Measurements from ENCODE around the gene NINL.
"Not testable (repeated sequence)": the region's sequence is repeated elsewhere in the genome, so short reads cannot be mapped to it uniquely, and the experiment has no call there.

The NINL gene

GRCh38 chr20:25584905-25585704 lies at the start of gene NINL:
Gene NINL, minus strand, starts transcription at chr20:25585531. Its CDS starts 58,944 bp downstream, at chr20:25526587.
- DNase-seq (ENCODE audit: low read depth, low spot score) = no peak

GRCh38 chr20:25632940-25633790 lies 47.8 kb upstream of the NINL start:
- no peak for DNase-seq (ENCODE audit: low read depth, low spot score)

- not testable (repeated sequence) for DNase-seq (ENCODE audit: low read depth, low spot score)
These were observed 45.3 kb upstream of the NINL start for GRCh38 chr20:25630615-25631014.

GRCh38 chr20:25629816-25630499 lies 44.6 kb upstream of the NINL start:
- DNase-seq (ENCODE audit: low read depth, low spot score) = no peak

DNA sequence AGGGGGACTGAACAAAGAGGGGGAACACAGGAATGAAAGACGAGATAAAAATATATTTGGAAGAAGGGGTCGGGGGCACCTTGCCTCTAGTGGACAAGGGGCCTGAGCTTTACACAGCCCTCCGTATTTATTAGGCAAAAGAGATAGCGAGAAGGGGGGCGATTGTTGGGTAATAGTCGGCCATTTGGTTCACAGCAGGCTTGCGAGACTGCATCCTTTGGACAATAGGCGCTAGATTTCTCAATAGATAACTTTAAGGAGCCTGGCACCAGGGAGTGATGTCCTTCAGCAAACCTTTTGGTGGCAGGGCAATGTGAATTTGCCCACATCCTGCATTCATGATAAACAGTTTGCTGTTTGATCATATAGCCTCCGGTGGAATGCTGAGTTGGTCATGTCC lies 41.4 kb upstream of the NINL start:
- no peak for DNase-seq (ENCODE audit: low read depth, low spot score)

GRCh38 chr20:25624500-25624939 lies 39.2 kb upstream of the NINL start:
- DNase-seq (ENCODE audit: low read depth, low spot score) = no peak

DNA sequence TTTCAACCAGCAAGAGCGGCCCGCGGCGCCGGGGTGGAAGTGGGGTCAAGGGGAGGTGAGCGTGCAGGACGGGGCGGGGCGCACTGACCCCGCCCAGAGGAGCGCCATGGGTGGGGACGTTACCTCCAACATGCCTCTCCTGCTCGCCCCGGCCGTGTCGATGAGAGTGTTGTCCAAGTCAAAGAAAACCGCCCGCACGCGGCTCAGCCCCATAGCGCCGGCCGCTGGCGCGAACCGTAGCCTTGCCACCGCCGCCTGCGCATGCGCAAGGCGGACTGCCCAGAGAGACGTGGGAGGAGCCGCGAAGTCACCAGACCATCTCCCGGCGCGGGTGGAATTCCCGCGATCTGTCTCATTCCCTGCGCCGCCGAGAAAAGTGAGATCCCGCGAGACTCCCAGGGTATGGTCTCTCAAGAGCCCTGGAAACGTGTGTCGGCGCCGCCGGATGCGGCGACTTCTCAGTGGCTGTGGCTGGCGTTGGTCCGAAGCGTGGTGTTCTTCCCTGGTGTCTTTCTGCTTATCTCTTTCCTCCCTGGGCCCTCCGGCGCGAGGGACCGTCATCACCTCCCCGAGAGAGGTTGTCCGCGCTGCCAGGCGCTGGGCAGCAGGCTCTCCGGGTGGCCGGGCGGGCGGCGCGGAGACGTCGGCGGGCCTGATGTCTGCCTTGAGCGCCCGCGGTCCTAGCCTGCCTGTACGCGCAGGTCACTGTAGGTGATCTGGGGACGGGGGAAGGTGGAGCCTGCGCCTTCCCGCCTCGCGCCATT lies 38.6 kb upstream of the NINL start, which contains the start of gene NANP:
Gene NANP, minus strand, starts transcription at position 279 of the 764 bp plus-strand sequence. Its CDS starts 66 bp downstream, at position 213.
- DNase-seq (ENCODE audit: low read depth, low spot score) = peak; percentile 96

DNA sequence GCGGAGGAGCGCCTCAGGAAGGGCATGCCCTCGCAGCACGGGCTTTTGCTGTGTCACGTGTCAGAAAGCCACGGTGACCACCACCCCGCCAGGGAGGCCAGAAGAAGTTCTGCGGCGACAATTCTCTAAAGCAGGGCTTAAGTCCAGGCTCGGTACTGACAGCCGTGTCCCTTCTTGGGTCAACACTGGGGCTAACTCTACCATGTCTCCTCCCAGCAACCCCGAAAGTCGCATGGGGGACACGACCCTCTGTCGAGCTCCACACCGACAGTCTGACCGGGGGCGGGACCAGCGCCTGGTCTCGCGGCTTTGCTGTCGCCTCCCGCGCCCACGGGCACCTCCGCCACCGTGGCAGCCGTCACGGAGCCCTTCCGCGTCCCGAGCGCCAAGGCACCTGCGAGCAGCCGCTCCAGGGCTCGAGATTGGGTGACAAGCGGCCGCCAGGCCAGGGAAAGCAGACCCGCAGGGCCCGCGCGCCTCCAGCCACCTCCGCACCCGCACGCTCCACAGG lies 37.9 kb upstream of the NINL start:
- peak; percentile 1 for DNase-seq (ENCODE audit: low read depth, low spot score)

DNA sequence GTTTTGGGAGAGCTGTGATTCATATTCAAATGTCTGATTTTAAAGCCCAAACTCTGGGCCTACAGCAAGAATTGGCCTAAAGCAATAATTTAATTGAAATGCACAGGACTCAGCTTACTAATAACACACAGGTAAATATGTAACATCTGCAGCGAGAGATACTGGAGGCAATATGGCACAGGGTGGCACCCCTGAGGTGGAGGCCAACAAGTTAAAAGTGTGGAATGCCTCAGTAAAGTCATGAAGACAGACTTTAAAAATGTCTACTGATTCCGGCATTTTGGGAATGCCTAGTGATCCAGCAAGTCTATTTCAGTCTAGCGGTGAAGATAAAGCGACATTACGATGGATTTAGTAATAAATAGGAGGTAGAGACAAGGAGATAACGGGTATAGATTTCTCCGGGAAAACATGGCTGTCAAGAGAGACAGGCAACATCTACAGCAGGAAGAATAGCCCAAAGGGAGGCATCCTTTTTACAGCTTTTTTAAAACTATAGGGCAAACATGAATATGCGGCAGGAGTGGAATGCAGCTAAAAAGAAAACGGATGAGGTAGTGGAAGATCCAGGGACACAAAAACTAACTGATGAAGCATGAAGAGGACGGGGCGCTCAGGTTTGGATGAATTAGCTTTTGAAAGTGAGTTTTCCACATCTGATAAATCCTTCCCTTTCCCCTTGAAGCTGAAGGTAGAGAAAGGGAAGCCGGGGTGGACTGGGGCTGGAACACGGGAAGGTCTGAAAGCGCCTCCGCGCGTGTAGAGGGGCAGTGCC lies 37.3 kb upstream of the NINL start:
- DNase-seq (ENCODE audit: low read depth, low spot score) = no peak

DNA sequence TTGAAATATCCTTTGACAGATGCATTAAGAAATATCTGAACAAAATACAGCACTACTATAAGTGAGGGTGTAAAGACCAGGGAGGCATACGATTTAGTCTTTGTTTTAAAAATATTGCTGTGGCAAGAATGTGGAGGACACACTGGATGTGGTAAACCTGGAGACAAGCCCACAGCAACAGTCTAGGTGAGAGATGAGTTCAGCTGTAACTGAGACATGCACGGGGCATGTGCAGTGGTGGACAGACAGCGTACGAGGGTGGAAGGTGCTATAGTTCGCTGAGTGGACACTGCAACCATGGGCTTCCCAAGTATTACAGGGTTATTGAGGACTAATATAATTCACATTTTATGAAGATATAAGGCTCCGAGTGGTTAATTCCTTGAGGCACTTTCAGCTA lies 36.7 kb upstream of the NINL start:
- DNase-seq (ENCODE audit: low read depth, low spot score) = no peak

GRCh38 chr20:25619514-25619913 lies 34.2 kb upstream of the NINL start:
- DNase-seq (ENCODE audit: low read depth, low spot score) = no peak

GRCh38 chr20:25608774-25609173 lies 23.4 kb upstream of the NINL start:
- DNase-seq (ENCODE audit: low read depth, low spot score) = no peak

GRCh38 chr20:25606094-25606695 lies 20.9 kb upstream of the NINL start:
- DNase-seq (ENCODE audit: low read depth, low spot score) = no peak

- DNase-seq (ENCODE audit: low read depth, low spot score) = no peak
These were observed 19.8 kb upstream of the NINL start for GRCh38 chr20:25605148-25605547.

GRCh38 chr20:25604611-25605010 lies 19.3 kb upstream of the NINL start:
- no peak for DNase-seq (ENCODE audit: low read depth, low spot score)

- DNase-seq (ENCODE audit: low read depth, low spot score) = not testable (repeated sequence)
These were observed 17.6 kb upstream of the NINL start for GRCh38 chr20:25602914-25603309.

DNA sequence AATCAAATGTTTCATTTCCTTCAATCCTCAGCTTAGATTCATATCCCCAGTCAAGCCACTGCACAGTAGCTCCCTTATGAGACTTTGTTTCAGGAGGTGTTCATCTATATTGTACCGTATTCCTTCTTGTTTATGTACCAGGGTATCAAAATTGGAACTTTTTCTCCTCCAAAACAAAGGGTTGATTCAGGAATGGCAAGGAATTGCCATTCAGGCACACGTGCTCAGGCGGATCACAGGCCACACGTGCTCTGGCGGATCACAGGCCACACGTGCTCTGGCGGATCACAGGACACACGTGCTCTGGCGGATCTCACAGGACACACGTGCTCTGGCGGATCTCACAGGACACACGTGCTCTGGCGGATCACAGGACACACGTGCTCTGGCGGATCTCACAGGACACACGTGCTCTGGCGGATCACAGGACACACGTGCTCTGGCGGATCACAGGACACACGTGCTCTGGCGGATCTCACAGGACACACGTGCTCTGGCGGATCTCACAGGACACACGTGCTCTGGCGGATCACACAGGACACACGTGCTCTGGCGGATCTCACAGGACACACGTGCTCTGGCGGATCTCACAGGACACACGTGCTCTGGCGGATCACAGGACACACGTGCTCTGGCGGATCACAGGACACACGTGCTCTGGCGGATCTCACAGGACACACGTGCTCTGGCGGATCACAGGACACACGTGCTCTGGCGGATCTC lies 17.0 kb upstream of the NINL start:
- DNase-seq (ENCODE audit: low read depth, low spot score) = not testable (repeated sequence)

DNA sequence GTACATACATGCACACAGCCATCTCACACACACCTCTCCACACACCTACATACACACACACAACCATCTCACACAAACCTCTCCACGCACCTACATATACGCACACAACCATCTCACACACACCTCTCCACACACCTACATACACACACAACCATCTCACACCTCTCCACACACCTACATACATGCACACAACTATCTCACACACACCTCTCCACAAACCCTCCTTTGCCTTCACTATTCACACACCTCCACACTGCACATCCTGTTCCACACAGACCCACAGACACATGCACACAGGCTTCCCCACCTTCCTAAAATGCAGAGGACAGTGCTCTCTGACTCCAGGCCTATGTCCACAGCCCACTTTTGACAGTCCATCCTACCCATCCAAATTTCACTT lies 16.3 kb upstream of the NINL start:
- DNase-seq (ENCODE audit: low read depth, low spot score) = no peak

DNA sequence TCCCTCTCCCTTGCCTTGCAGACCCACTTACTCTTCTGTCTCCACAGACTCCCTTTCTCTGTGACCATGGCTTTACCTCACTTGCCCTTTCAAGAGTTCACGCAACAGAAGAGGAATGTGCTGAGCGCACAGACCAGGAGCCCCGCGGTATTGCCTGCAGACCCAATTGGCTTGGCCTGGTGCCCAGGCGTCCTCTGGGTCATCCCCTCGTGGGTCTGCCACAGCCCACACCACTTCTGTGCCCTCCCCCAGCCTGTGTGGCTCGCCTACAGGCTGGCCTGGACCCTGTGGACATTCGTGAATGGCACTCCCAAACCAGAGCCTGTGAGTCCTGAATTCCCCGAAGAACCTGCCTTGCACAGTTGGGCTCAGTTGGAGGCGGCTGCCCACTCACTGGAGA lies 15.3 kb upstream of the NINL start:
- no peak for DNase-seq (ENCODE audit: low read depth, low spot score)
